ENCODE measurements around the gene PIGH. TPM values are rescaled to one million over a fixed set of nuclear protein-coding genes. Genes with fewer than 3 reads are reported as not detected.

Gene PIGH
- total RNA-seq, 4 donors from 2014 or later: 25.6 to 45.7 (median 28.1) TPM

DNA sequence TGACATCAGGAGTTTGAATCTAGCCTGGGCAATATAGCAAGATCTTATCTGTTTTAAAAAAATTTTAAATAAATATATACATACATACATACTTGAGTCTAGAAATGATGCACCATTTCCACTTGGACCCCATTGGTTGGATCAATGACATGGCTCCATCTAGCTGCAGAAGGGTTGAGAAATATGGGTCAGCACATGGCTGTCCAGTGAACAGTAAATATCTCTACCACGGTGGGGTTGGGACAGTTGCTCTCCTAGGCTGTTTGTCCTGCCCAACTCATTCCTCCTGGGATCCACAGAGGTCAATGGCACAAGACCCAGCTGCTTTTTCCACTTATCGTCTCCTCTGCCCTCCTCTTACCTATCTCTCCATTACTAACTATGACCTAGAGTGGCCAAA is 43.4 kb downstream of the PIGH start:
- Histone ChIP-seq H3K9me3 (no peaks in the 10 kb centered on the region), H3K27ac (no peak overlapping the region), H3K36me3 (peaks cover 0 to 5% (median 0%) of the 10 kb centered on the region in 3 donors), H3K27me3 (no peaks in the 10 kb centered on the region), H3K4me3 (no peak overlapping the region), H3K4me1 (no peaks in the 10 kb centered on the region)
- TF ChIP-seq, protein P1, sequence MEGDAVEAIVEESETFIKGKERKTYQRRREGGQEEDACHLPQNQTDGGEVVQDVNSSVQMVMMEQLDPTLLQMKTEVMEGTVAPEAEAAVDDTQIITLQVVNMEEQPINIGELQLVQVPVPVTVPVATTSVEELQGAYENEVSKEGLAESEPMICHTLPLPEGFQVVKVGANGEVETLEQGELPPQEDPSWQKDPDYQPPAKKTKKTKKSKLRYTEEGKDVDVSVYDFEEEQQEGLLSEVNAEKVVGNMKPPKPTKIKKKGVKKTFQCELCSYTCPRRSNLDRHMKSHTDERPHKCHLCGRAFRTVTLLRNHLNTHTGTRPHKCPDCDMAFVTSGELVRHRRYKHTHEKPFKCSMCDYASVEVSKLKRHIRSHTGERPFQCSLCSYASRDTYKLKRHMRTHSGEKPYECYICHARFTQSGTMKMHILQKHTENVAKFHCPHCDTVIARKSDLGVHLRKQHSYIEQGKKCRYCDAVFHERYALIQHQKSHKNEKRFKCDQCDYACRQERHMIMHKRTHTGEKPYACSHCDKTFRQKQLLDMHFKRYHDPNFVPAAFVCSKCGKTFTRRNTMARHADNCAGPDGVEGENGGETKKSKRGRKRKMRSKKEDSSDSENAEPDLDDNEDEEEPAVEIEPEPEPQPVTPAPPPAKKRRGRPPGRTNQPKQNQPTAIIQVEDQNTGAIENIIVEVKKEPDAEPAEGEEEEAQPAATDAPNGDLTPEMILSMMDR (IDR thresholded peaks at IDR 0.05): no peak
- no peak for TF ChIP-seq POLR2A (IDR thresholded peaks at IDR 0.05)
- no peak for DNase-seq

DNA sequence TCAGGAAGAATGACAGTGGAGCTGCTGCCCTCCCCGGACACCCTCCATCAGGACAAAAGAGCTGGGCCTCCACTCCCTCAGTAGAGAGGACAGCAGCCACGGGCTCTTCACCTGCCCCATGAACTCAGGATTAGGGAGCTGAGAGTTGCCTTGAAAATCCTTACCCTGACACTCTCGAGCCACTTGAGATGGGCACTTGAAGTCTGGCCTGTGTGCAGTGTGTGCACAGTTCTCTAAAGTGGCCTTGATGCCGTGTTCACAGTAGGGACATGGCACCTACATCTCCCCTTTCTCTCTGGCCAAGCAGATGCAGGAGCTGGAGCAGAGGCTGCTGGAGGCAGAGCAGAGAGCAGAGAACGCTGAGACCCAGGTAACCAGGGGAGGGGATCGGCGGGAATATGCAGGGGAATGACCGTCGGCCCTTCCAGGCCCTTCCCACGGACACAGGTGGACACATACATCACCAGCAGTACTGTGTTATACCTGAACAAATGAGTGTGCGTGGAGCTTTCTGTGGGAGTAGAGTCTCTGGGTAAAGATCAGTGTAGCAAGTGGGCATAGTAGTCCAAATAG is 44.5 kb downstream of the PIGH start:
- Histone ChIP-seq H3K4me3 (no peak overlapping the region), H3K27ac (no peak overlapping the region), H3K27me3 (no peaks in the 10 kb centered on the region), H3K4me1 (no peaks in the 10 kb centered on the region), H3K36me3 (peaks cover 0 to 5% (median 0%) of the 10 kb centered on the region in 3 donors), H3K9me3 (no peaks in the 10 kb centered on the region)
- peak in 1 of 3 donors; percentile 15 for DNase-seq
- TF ChIP-seq, protein P1 (IDR thresholded peaks at IDR 0.05): no peak
- TF ChIP-seq POLR2A (IDR thresholded peaks at IDR 0.05): no peak

DNA sequence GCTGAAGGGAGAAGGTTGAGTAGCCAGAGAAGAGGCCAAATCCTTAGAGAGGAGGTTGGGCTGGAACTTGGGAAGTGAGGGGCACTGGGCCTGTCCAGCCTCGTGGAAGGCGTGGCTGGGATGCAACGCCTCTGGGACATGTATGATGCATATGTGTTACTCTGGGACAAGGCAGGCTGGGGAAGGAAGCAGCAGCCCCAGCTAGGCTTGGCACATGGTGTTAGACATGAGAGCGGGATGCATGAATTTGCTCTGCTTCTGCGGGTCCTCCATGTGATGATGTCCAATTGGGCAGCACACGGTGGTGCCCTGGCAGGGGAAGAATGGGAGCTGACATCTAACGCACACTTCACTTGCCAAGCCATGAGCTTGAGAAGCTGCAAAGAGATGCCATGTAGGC is 45.7 kb downstream of the PIGH start:
- no peaks in the 10 kb centered on the region for H3K27me3 ChIP-seq
- peak in 1 of 3 donors; percentile 21 for DNase-seq
- H3K4me3 ChIP-seq: no peak overlapping the region
- H3K27ac ChIP-seq: no peak overlapping the region
- no peaks in the 10 kb centered on the region for H3K9me3 ChIP-seq
- no peaks in the 10 kb centered on the region for H3K4me1 ChIP-seq
- H3K36me3 ChIP-seq: no peaks in the 10 kb centered on the region
- TF ChIP-seq POLR2A (IDR thresholded peaks at IDR 0.05): no peak
- TF ChIP-seq, protein P1 (IDR thresholded peaks at IDR 0.05): no peak

GRCh38 chr14:67553547-67553946 is 46.5 kb downstream of the PIGH start:
- H3K27me3 ChIP-seq: no peaks in the 10 kb centered on the region
- DNase-seq: peak in 1 of 3 donors; percentile 5
- no peaks in the 10 kb centered on the region for H3K9me3 ChIP-seq
- H3K27ac ChIP-seq: no peak overlapping the region
- H3K4me1 ChIP-seq: no peaks in the 10 kb centered on the region
- H3K36me3 ChIP-seq: no peaks in the 10 kb centered on the region
- no peak for TF ChIP-seq POLR2A (IDR thresholded peaks at IDR 0.05)
- TF ChIP-seq, protein P1 (IDR thresholded peaks at IDR 0.05): no peak
- no peak overlapping the region for H3K4me3 ChIP-seq

- no peaks in the 10 kb centered on the region for H3K36me3 ChIP-seq
- H3K4me1 ChIP-seq: no peaks in the 10 kb centered on the region
- TF ChIP-seq, protein P1 (IDR thresholded peaks at IDR 0.05): no peak
- no peak for TF ChIP-seq POLR2A (IDR thresholded peaks at IDR 0.05)
- no peak overlapping the region for H3K27ac ChIP-seq
- no peaks in the 10 kb centered on the region for H3K27me3 ChIP-seq
- no peaks in the 10 kb centered on the region for H3K9me3 ChIP-seq
- peak in 1 of 3 donors; percentile 15 for DNase-seq
- no peak overlapping the region for H3K4me3 ChIP-seq
Observed at GRCh38 chr14:67551940-67552339, 48.1 kb downstream of the PIGH start.

- TF ChIP-seq POLR2A (IDR thresholded peaks at IDR 0.05): no peak
- TF ChIP-seq, protein P1 (IDR thresholded peaks at IDR 0.05): no peak
- peak in 1 of 3 donors; percentile 5 for DNase-seq
- Histone ChIP-seq H3K4me1 (no peaks in the 10 kb centered on the region), H3K4me3 (no peak overlapping the region), H3K27ac (no peak overlapping the region), H3K27me3 (no peaks in the 10 kb centered on the region), H3K36me3 (no peaks in the 10 kb centered on the region), H3K9me3 (no peaks in the 10 kb centered on the region)
Observed at GRCh38 chr14:67551123-67551522, 48.9 kb downstream of the PIGH start.
